HG02938 (cell line): ENCODE data around the gene KCNIP4.

Experiments used
- ATAC-seq: cut with Tn5 transposase; IDR thresholded peaks from one replicate; pipeline ENCODE4 v1.9.1; 2021; ENCODE audit warnings: mild to moderate bottlenecking, moderate library complexity; ENCODE audit not compliant: unreplicated experiment

The KCNIP4 gene

DNA sequence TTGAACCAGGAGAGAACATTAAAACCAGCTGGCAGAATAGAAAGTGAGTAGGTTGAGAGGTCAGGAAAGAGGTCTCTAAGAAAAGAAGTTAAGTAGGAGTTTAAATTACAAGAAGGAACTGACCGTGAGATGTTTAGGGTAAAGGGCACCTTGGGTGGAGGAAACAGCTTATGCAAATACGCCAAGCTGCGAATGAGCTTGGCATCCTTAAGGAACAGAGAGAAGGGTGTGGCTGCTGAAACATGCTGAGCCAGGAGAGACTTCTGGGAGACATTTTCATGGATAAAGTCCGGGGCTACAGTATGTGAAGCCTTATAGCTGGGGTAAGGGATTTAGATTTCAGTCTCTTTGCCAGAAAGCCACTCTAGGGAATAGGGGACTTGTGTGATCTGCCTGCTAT, 249.1 kb downstream of the KCNIP4 start:
- ATAC-seq: no peak

- no peak for ATAC-seq
Measured at GRCh38 chr4:21697583-21697982, 251.0 kb downstream of the KCNIP4 start.

DNA sequence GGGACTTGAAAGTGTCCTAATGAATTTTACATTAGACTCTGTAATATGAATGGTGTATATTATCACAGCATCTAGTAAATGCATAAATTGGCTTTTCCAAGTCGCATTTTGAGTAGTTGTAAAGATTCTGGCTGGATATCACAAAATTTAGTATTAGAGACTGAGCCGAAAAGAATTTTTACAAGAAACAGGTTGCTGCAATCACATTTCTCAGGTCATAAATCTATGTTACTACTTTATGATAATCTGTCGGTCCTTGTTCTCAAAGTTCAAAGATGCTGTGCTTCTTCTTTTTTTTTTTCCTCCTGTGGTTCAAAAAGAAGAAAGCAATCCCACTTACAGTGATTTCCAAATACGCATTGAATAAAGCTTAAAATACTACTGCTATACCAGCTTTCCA, 253.4 kb downstream of the KCNIP4 start:
- no peak for ATAC-seq

DNA sequence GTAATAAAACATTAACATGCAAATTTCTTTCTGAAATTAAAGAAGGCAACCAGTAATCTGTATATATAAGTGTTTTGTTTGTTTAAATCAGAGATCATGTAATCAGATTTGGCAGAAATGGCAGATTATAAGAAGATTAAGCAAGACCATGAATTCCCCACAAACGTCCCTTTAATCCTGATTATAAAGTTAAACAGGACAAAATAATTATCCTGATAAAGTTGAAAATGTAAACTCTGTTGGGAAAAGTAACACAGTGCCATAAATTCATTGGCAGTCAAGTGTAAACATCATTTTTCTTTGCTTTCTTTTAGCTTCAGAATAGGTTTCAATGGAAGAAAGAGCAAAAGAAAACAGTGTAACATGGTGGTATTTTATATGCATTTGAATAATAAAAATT, 256.3 kb downstream of the KCNIP4 start:
- ATAC-seq: no peak

- ATAC-seq: no peak
Measured at GRCh38 chr4:21688596-21689265, 259.8 kb downstream of the KCNIP4 start.

- ATAC-seq: no peak
Measured at GRCh38 chr4:21685911-21686310, 262.7 kb downstream of the KCNIP4 start.

GRCh38 chr4:21680326-21680898, 268.2 kb downstream of the KCNIP4 start:
- no peak for ATAC-seq

- ATAC-seq: no peak
Measured at GRCh38 chr4:21678711-21679110, 269.9 kb downstream of the KCNIP4 start.

- no peak for ATAC-seq
Measured at GRCh38 chr4:21677173-21677572, 271.4 kb downstream of the KCNIP4 start.

GRCh38 chr4:21664355-21664754, 284.2 kb downstream of the KCNIP4 start:
- ATAC-seq: no peak

DNA sequence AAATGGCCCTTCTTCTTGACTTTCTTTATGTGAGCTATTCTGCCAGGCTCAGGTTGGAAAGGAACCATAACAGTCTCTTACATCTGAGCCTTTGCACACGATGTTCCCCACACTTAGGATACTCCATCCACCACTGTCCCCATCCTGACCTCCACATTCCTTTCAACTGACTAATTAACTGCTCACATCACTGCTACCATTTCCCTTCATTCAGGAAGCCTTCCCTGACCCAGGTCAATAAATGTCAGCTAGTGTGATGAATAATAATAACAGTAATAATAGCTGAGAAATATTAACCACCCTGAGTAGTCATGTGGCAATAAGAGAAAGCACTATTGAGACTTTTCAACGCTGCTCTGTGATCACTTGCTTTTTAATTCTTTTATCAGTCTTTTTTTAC, 291.7 kb downstream of the KCNIP4 start:
- no peak for ATAC-seq

DNA sequence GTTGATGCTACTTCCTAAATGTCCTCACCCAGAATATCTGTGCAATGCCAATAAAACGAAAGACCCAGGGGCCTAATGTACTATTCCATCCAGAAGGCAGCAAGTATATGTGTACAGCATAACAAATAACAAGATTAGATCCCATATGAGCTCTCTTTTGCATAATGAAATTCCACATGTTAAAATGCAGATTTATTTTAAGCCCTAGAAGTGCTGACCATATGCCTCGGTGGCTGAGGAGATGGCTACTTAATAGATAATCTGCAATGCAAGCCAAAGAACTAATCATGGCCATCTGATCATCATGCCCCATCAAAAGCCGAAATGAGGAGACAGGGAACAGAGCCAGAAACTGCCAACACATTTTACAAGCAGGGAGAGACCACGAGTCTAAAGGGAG, 293.5 kb downstream of the KCNIP4 start:
- ATAC-seq: no peak

DNA sequence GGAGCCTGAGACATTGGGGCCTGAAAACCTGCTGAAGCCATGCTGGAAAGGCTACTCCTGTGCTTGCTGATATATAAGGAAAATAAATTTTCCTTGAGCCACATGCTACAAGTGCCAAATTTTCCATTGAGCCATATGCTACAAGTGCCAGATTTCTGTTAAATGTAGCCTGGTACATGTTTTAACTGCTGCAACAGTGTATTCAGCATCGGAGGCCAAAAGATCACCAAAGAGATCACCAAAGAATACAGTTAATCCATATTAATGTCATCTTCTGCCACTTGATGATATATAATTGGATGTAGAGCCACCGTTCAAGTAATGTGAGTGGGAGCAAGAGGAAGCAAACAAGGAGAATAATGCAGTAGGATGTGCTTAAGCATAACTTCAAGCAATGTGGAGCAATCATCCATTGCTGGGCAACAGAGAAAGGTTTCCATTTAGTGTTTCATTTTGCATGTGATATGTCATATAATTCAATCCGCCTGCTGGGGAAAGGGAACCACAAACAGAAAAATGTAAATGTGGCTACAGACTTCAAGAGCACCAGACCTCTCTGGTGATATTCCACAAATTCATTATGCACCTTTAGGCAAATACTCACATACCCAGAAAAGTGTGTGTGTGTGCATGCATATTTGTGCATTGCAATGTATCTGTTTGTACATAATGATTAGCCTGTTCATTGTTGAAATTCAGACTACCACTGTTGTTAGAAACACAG, 295.9 kb downstream of the KCNIP4 start:
- ATAC-seq: no peak

- ATAC-seq: no peak
Measured at GRCh38 chr4:21649391-21650090, 299.0 kb downstream of the KCNIP4 start.

DNA sequence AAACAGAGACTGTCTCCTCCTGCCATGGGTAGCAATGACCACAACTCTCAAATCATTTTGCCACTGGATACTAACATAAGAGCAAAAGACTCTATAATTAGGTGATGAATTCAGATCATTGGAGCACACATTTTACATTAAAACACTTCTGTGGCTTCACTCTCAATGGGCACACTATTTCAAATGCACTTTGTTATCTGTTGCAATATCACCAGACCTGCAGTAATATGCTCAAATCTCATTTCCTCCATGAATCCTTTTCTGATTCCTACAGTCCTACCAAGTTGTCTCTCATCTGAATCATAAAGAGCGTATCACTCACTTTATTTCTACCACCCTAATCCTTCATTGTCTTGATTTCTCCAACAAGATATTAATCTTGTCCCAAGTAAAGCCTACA, 302.8 kb downstream of the KCNIP4 start:
- no peak for ATAC-seq

GRCh38 chr4:21641696-21642095, 306.9 kb downstream of the KCNIP4 start:
- ATAC-seq: no peak

GRCh38 chr4:21638171-21638725, 310.3 kb downstream of the KCNIP4 start:
- ATAC-seq: no peak

DNA sequence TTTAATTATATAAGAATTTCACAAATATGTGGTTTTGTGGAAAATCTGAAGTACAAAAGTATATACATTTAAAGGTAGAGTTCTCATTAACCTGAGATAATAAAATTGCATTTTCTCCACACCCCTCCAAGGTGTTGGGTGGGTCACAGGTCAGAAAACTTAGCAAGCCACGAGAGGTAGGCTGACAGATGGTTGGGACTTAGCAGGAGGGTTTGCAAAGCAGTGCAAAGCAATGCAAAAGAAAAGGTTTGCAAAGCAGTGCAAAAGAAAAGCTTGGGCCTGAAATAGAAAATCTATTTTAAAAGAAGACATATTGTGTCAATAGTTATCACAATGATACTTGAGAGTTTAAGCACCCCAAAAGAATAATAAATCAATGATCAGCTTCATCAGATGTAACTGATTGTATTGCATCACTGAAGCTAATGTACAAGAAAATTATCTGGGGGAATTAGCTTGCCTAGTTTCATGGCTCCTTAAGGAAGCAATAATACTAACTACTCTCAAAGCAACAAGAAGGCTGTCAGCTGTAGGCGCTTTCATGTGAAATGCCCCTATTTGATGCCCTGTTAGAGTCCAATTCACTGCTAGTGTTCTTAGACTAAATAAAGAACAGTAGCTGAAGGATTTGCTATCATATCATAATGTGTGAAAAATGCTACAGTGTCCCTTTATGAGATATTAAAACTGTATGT, 319.5 kb downstream of the KCNIP4 start:
- ATAC-seq: no peak

- no peak for ATAC-seq
Measured at GRCh38 chr4:21628116-21628670, 320.4 kb downstream of the KCNIP4 start.

DNA sequence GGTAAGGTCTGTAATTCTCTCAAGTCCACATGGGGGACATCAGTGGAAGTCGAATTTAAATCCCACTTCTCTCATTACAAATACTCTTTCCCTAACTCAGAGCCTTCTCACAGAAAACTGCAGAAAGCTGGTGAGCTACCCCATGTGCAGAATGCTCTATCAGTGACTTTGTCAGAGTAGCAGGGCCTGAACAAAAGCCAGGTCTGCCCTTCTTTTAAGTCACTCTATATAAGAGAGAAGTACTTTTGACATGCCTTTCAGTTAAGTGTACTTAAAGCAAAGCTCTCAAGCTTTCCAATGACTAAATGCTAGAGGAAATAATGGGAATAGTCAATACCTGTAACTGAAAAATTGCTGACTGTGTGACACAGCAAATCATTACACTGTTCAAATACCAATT, 323.1 kb downstream of the KCNIP4 start:
- no peak for ATAC-seq

DNA sequence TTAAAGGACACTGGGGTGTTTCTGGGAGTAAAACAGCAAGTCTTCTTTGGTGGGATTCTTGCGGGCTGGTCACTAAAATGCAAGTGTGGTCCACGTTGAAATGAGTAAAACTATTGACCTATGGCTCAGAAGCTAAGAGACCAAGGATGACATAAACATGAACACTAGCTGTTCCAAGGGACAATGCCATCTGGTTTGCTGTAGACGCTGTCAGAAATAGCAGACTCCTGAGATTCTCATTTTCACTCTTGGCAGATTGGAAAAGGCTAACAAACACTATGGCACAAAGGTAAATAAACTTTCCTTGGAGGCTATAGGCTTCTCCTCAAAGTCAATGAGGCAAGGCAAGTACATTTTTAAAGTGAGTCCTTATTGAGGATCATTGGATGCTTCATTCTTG, 343.6 kb downstream of the KCNIP4 start:
- ATAC-seq: no peak
